Measurements from ENCODE around the gene LINS1.

- TF ChIP-seq POLR2AphosphoS5 (IDR thresholded peaks at IDR 0.05; ENCODE audit: low read depth, low read length) (no peak), FOXP2 (optimal IDR thresholded peaks at IDR 0.05; ENCODE audit: borderline replicate concordance, extremely low read depth, extremely low read length, insufficient read depth) (no peak)
Observed at GRCh38 chr15:100601617-100602063, 344 bp downstream of the LINS1 start.

Data from PFSK-1 (cell line).